Activated naive CD8-positive, alpha-beta T cell treated with anti-CD3 and anti-CD28 coated beads, Interleukin-2, amount 10 ng/mL, durations not matched to agents 7 days and 5 days (primary cell): ENCODE results near the gene GPA33. TPM values are rescaled to one million over a fixed set of nuclear protein-coding genes. Genes with fewer than 3 reads are reported as not detected.

Experiments used
- ATAC-seq: fragments of 150-1000 bp; cut with Tn5 transposase; one replicate; pipeline ENCODE4 v1.10.0; 2021; ENCODE audit warnings: low read depth, moderate library complexity
- POLR2A ChIA-PET: fragments of 350-600 bp; sonication (Branson Sonifier 250); formaldehyde crosslinking; loops from one replicate; lab custom pipeline; 2021; ENCODE audit warnings: antibody characterized with exemption; lab: Charles Lee
- DNase-seq: peaks from one replicate; pipeline ENCODE4 v3.0.0; 2021
- H3K27ac Mint-ChIP-seq: one replicate; pipeline ENCODE4 v1.8.0; 2022; ENCODE audit warnings: mild to moderate bottlenecking, mixed read lengths
- H3K27me3 Mint-ChIP-seq: one replicate; pipeline ENCODE4 v1.8.0; 2022; ENCODE audit warnings: mild to moderate bottlenecking, moderate library complexity, mixed read lengths
- H3K36me3 Mint-ChIP-seq: one replicate; pipeline ENCODE4 v1.8.0; 2021; ENCODE audit warnings: mild to moderate bottlenecking, mixed read lengths
- H3K4me1 Mint-ChIP-seq: one replicate; pipeline ENCODE4 v1.8.0; 2021; ENCODE audit warnings: mixed read lengths
- H3K4me3 Mint-ChIP-seq: one replicate; pipeline ENCODE4 v1.8.0; 2022; ENCODE audit warnings: mild to moderate bottlenecking, moderate library complexity, mixed read lengths
- H3K9me3 Mint-ChIP-seq: one replicate; pipeline ENCODE4 v1.8.0; 2021; ENCODE audit warnings: mixed read lengths
- total RNA-seq, 2 experiments: library from RNA; stranded (reverse); gene quantifications; one replicate each; pipeline ENCODE4 v1.2.3, GENCODE V29; 2021

Gene GPA33
- total RNA-seq, 2 experiments from 2014 or later = 3.0 TPM

DNA sequence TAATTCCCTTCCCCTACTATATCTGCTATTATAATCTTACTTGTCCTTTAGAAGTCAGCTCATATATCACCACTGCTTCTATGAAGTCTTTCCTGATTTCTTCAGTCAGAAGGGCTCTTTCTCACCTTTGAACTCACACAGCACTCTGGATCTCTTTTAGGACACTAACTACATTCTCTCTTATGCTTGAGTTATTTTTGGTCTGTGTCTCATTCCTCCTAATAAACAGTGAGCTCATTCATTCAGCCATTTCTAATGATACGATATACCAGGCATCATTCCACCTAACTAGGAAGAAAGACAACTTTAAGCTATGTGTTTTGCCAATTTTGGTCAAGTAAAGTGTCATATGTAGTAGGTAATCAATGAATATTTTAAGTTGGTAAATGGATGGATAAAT, 2.5 kb upstream of the GPA33 start:
- H3K9me3 Mint-ChIP-seq = no peaks in the 10 kb centered on the region
- peaks cover 7% of the 10 kb centered on the region for H3K36me3 Mint-ChIP-seq
- POLR2A ChIA-PET = no interaction called here
- H3K27me3 Mint-ChIP-seq = peaks cover 2% of the 10 kb centered on the region
- H3K4me1 Mint-ChIP-seq = peaks cover 11% of the 10 kb centered on the region
- H3K4me3 Mint-ChIP-seq = no peak overlapping the region
- no peak overlapping the region for H3K27ac Mint-ChIP-seq
- ATAC-seq = no peak
- DNase-seq = no peak

- H3K4me3 Mint-ChIP-seq = no peak overlapping the region
- no peaks in the 10 kb centered on the region for H3K27me3 Mint-ChIP-seq
- POLR2A ChIA-PET = no interaction called here
- H3K36me3 Mint-ChIP-seq = peaks cover 5% of the 10 kb centered on the region
- peak overlapping the region; percentile 79 for H3K27ac Mint-ChIP-seq
- peaks cover 8% of the 10 kb centered on the region for H3K4me1 Mint-ChIP-seq
- DNase-seq = no peak
- no peak for ATAC-seq
- H3K9me3 Mint-ChIP-seq = no peaks in the 10 kb centered on the region
These were observed 251 bp downstream of the GPA33 start for GRCh38 chr1:167089939-167090313.

DNA sequence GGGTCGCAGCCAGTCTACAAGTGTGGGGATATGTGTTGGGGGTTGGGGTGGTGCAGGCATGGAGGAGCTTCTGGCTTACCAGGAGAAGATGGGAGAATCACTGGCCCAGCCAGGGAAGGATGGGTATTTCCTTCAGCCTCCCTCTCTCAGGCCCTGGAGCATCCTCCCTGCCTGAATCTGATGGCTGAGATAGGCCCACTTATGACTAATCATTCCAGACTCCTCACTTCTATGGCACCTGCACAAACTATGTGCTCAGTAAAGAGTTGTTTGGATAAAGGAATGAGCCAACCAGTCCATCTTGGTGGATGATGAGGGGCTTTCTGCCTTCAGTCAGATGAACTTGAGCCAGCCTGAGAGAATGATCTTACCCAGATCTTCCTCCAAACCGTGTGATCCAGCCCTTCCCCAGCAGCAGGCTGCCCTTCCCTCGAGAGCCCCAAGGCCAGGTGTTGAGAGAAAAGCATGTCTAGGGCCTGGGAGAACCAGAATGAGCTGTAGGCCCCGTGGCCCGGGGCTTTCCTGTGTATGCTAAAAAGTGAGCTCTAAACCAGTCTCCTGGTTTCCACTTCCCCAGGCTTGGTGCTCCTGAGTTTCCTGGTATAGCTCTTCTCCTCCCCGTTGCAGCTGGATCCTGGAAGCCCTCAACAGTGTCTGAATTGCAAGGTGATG, 1.3 kb downstream of the GPA33 start:
- Mint-ChIP-seq H3K27ac (no peak overlapping the region), H3K27me3 (no peaks in the 10 kb centered on the region), H3K36me3 (peaks cover 5% of the 10 kb centered on the region), H3K9me3 (no peaks in the 10 kb centered on the region), H3K4me3 (no peak overlapping the region), H3K4me1 (peaks cover 8% of the 10 kb centered on the region)
- DNase-seq = no peak
- POLR2A ChIA-PET = interaction anchor here (0.5 kb wide), 1 partner anchor 113 kb away, joined by 3 read pairs; no protein-coding TSS in a partner anchor
- ATAC-seq = no peak

GRCh38 chr1:167086768-167087167, 3.4 kb downstream of the GPA33 start:
- peaks cover 8% of the 10 kb centered on the region for H3K4me1 Mint-ChIP-seq
- no peaks in the 10 kb centered on the region for H3K9me3 Mint-ChIP-seq
- DNase-seq = no peak
- ATAC-seq = no peak
- H3K27ac Mint-ChIP-seq = no peak overlapping the region
- POLR2A ChIA-PET = no interaction called here
- no peaks in the 10 kb centered on the region for H3K27me3 Mint-ChIP-seq
- no peak overlapping the region for H3K4me3 Mint-ChIP-seq
- peaks cover 5% of the 10 kb centered on the region for H3K36me3 Mint-ChIP-seq

GRCh38 chr1:167086033-167086432, 4.1 kb downstream of the GPA33 start:
- no peak overlapping the region for H3K27ac Mint-ChIP-seq

DNA sequence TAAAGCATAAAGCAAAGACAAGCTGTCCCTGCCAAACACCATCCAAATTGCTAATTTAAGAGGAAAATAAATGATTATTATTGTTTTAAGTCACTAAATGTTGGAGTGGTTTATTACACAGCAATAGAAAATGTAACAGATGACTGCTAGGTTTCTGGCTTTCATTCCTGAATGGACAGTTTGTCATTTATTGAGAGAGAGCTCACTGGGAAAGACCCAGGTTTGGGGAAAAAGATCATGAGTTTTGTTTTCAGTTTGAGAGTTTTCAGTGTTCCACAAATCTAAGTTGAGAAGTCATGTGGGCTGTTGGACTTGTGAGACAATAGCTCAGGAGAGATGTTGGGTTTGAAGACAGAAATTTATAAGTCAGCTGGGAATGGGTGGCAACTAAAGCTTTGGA, 5.4 kb downstream of the GPA33 start:
- POLR2A ChIA-PET = no interaction called here
- no peaks in the 10 kb centered on the region for H3K36me3 Mint-ChIP-seq

More at GRCh38 chr1:167086033-167086432, 4.1 kb downstream of the GPA33 start:
- ATAC-seq = no peak
- no peak overlapping the region for H3K4me3 Mint-ChIP-seq
- H3K4me1 Mint-ChIP-seq = peaks cover 8% of the 10 kb centered on the region
- DNase-seq = no peak
- H3K9me3 Mint-ChIP-seq = no peaks in the 10 kb centered on the region
- H3K27me3 Mint-ChIP-seq = peaks cover 2% of the 10 kb centered on the region
- POLR2A ChIA-PET = no interaction called here
- peaks cover 5% of the 10 kb centered on the region for H3K36me3 Mint-ChIP-seq

DNA sequence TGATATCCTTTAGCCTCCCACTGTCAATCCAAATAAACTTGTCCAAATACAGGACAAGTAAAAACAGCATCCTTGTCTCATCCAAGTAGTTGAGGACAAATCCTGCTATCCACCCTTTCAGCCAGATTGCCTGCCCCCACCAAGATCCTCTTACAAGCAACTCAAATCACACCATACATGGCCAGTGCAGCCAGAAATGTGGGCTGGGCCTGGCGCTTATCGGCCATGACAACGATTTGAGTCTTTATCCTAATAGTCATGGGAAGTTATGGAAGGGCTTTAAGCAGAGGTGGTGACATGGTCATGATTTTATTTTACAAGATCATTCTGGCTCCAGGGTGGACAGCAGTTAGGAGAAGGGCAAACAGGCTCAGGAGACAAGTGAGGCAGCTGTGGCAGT, 6.3 kb downstream of the GPA33 start:
- POLR2A ChIA-PET = no interaction called here
- no peak for DNase-seq
- no peak overlapping the region for H3K27ac Mint-ChIP-seq
- H3K4me1 Mint-ChIP-seq = no peaks in the 10 kb centered on the region
- H3K27me3 Mint-ChIP-seq = peaks cover 6% of the 10 kb centered on the region
- no peaks in the 10 kb centered on the region for H3K36me3 Mint-ChIP-seq
- H3K4me3 Mint-ChIP-seq = no peak overlapping the region
- ATAC-seq = no peak
- H3K9me3 Mint-ChIP-seq = no peaks in the 10 kb centered on the region

More for the DNA sequence above, 5.4 kb downstream of the GPA33 start:
- no peak for ATAC-seq
- Mint-ChIP-seq H3K4me3 (no peak overlapping the region), H3K27ac (no peak overlapping the region), H3K4me1 (peaks cover 2% of the 10 kb centered on the region), H3K27me3 (peaks cover 3% of the 10 kb centered on the region), H3K9me3 (no peaks in the 10 kb centered on the region)
- no peak for DNase-seq

DNA sequence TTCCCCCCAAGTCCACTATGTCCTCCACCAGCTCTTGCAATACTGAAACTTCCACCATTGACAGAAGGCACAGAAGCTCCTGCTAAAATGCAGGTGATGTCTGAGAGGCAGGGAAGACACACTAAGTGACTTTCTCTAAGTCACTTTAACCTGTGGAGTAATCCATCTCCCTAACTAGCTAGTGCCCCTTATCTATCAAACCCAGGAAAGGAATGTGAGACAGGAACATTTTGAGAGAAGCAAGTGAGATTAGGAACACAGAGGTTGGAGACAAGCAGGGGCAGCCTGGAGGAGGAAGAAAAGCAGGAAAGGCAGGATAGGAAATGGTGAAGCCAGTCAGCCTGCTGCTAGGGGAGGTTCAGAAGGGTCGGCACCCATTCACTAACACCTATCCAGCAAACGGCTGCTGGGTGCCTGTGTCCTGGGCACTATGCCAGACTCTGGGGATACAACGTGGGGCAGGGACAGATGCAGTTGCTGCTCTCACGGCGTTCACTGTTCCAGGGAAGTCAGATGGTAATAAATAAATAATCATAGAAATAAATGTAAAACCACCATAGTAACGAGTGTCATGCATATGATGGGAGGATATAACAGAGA, 7.0 kb downstream of the GPA33 start:
- Mint-ChIP-seq H3K4me3 (no peak overlapping the region), H3K27me3 (peaks cover 9% of the 10 kb centered on the region), H3K36me3 (no peaks in the 10 kb centered on the region), H3K27ac (no peak overlapping the region), H3K9me3 (no peaks in the 10 kb centered on the region), H3K4me1 (no peaks in the 10 kb centered on the region)
- no peak for ATAC-seq
- DNase-seq = no peak
- POLR2A ChIA-PET = no interaction called here

GRCh38 chr1:167082511-167083027, 7.6 kb downstream of the GPA33 start:
- Mint-ChIP-seq H3K9me3 (no peaks in the 10 kb centered on the region), H3K27ac (no peak overlapping the region), H3K36me3 (no peaks in the 10 kb centered on the region), H3K27me3 (peaks cover 9% of the 10 kb centered on the region), H3K4me1 (no peaks in the 10 kb centered on the region), H3K4me3 (no peak overlapping the region)
- ATAC-seq (no peak), DNase-seq (no peak)
- POLR2A ChIA-PET = no interaction called here

- POLR2A ChIA-PET = no interaction called here
- no peaks in the 10 kb centered on the region for H3K36me3 Mint-ChIP-seq
- no peak for DNase-seq
- no peak overlapping the region for H3K27ac Mint-ChIP-seq
- no peak overlapping the region for H3K4me3 Mint-ChIP-seq
- H3K27me3 Mint-ChIP-seq = peaks cover 12% of the 10 kb centered on the region
- H3K4me1 Mint-ChIP-seq = peaks cover 4% of the 10 kb centered on the region
- ATAC-seq = no peak
- no peaks in the 10 kb centered on the region for H3K9me3 Mint-ChIP-seq
These were observed 8.5 kb downstream of the GPA33 start for GRCh38 chr1:167081594-167082156.

DNA sequence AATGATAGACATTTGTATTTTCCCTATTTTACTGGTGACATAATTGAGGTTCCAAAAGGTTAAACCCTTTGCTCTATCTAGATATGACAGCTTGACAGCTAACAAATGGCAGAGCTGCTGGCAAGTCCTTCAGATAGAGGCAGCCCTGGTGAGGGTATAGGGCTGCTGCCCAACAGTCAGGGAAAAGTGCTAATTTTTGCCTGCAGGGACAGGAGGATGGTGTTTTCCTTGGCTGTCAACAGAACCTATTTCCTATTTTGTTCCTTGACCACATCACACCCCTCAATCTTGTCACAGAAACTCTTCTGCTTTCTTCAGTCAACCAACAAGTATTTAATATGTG, 12.3 kb downstream of the GPA33 start:
- Mint-ChIP-seq H3K27ac (no peak overlapping the region), H3K4me1 (peaks cover 21% of the 10 kb centered on the region), H3K27me3 (peaks cover 14% of the 10 kb centered on the region), H3K4me3 (no peak overlapping the region), H3K36me3 (no peaks in the 10 kb centered on the region), H3K9me3 (no peaks in the 10 kb centered on the region)
- no peak for DNase-seq
- POLR2A ChIA-PET = no interaction called here
- ATAC-seq = no peak

DNA sequence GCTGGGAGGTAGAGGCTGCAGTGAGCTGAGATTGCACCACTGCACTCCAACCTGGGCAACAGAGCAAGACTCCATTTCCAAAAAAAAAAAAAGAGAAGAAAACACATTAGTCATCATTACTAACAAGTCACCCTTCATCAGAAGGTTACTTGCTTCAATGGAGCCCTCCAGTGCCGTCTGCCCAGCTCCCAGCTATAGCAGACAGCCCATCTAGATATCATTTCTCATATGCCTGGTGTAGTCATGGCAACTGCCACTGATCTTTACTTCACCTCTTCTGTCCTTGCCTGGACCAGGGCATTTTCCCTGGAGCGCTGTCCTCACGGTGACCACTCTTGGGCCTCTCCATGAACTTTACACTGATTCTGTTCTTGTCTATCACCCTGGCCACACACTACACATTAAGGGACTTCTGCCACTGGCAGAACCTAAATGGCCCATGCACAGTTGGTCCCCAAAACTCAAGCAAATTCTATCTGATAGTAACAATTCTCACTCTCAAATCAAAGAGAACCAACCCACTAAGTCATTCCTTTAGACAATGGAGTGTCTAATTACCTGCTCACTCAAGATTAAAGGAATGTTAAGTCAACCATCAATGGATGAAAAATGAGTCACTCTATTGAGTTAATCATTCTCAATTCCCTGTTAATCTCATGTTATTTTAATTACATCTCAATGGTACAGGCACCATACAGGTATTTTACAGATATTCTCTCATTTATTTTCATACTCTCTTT, 12.9 kb downstream of the GPA33 start:
- ATAC-seq (no peak), DNase-seq (no peak)
- no peak overlapping the region for H3K4me3 Mint-ChIP-seq
- H3K27me3 Mint-ChIP-seq = peaks cover 14% of the 10 kb centered on the region
- no peak overlapping the region for H3K27ac Mint-ChIP-seq
- peaks cover 21% of the 10 kb centered on the region for H3K4me1 Mint-ChIP-seq
- no peaks in the 10 kb centered on the region for H3K36me3 Mint-ChIP-seq
- no peaks in the 10 kb centered on the region for H3K9me3 Mint-ChIP-seq
- POLR2A ChIA-PET = no interaction called here

- no peak for DNase-seq
- Mint-ChIP-seq H3K4me1 (peaks cover 21% of the 10 kb centered on the region), H3K27ac (peak overlapping the region; percentile 26), H3K27me3 (peaks cover 13% of the 10 kb centered on the region), H3K36me3 (no peaks in the 10 kb centered on the region), H3K9me3 (no peaks in the 10 kb centered on the region), H3K4me3 (peak overlapping the region; percentile 45)
- POLR2A ChIA-PET = no interaction called here
- ATAC-seq = peak; percentile 68
These were observed 14.0 kb downstream of the GPA33 start for GRCh38 chr1:167076136-167076710.
